ENCODE measurements around the gene HTR3E. TPM values are rescaled to one million over a fixed set of nuclear protein-coding genes. Genes with fewer than 3 reads are reported as not detected.

Gene HTR3E
- total RNA-seq, 1 experiment from 2014 or later = not detected

DNA sequence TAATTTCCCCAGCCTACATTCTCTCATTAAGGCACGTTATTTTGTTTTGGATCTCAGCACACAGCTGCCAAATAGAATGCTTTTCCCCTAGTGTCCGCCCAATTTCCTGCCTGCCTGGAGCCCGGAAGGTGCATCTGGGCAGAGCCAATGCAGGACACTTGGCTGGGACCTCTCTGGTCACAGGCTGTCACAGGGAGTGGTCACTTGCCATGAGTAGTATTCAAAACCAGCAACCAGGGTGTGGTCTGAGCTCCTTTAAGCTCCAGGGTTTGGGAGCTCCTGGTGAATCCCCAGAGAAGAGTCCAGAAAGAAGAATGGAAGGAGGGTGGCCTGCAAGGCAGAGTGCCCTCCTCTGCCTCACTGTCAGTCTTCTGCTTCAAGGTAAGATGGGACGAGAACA lies 44.1 kb upstream of the HTR3E start, which contains the start of gene HTR3C:
Gene HTR3C, plus strand, starts transcription at position 281 of the 400 bp plus-strand sequence. Its CDS starts 34 bp downstream, at position 315.
- ATAC-seq (no peak), DNase-seq (ENCODE audit: low spot score) (no peak)
- Mint-ChIP-seq H3K9me3 (no peaks in the 10 kb centered on the region), H3K27me3 (ENCODE audit: low read depth) (no peaks in the 10 kb centered on the region), H3K4me3 (no peak within 1 kb of the TSS), H3K36me3 (no peaks in the 10 kb centered on the region), H3K27ac (no peak within 1 kb of the TSS), H3K4me1 (no peaks in the 10 kb centered on the region)
- ChIA-PET POLR2A (no interaction called here), CTCF (no interaction called here)
- no peak for TF ChIP-seq ZNF138 (CRISPR knock-in tag; conservative IDR thresholded peaks at IDR 0.05)
- TF ChIP-seq, protein P1, sequence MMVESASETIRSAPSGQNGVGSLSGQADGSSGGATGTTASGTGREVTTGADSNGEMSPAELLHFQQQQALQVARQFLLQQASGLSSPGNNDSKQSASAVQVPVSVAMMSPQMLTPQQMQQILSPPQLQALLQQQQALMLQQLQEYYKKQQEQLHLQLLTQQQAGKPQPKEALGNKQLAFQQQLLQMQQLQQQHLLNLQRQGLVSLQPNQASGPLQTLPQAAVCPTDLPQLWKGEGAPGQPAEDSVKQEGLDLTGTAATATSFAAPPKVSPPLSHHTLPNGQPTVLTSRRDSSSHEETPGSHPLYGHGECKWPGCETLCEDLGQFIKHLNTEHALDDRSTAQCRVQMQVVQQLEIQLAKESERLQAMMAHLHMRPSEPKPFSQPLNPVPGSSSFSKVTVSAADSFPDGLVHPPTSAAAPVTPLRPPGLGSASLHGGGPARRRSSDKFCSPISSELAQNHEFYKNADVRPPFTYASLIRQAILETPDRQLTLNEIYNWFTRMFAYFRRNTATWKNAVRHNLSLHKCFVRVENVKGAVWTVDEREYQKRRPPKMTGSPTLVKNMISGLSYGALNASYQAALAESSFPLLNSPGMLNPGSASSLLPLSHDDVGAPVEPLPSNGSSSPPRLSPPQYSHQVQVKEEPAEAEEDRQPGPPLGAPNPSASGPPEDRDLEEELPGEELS (CRISPR knock-in tag; IDR thresholded peaks at IDR 0.05) = no peak
- TF ChIP-seq RELA (CRISPR knock-in tag; IDR thresholded peaks at IDR 0.05; ENCODE audit: borderline replicate concordance) = no peak
- TF ChIP-seq PRRX2 (CRISPR knock-in tag; IDR thresholded peaks at IDR 0.05) = no peak
- no peak for TF ChIP-seq ZNF416 (CRISPR knock-in tag; IDR thresholded peaks at IDR 0.05)
- no peak for TF ChIP-seq RORB (CRISPR knock-in tag; IDR thresholded peaks at IDR 0.05)
- no peak for TF ChIP-seq GTF2I (CRISPR knock-in tag; conservative IDR thresholded peaks at IDR 0.05)
- no peak for TF ChIP-seq FOXP1 (CRISPR knock-in tag; IDR thresholded peaks at IDR 0.05; ENCODE audit: borderline replicate concordance)
- TF ChIP-seq, protein P2, sequence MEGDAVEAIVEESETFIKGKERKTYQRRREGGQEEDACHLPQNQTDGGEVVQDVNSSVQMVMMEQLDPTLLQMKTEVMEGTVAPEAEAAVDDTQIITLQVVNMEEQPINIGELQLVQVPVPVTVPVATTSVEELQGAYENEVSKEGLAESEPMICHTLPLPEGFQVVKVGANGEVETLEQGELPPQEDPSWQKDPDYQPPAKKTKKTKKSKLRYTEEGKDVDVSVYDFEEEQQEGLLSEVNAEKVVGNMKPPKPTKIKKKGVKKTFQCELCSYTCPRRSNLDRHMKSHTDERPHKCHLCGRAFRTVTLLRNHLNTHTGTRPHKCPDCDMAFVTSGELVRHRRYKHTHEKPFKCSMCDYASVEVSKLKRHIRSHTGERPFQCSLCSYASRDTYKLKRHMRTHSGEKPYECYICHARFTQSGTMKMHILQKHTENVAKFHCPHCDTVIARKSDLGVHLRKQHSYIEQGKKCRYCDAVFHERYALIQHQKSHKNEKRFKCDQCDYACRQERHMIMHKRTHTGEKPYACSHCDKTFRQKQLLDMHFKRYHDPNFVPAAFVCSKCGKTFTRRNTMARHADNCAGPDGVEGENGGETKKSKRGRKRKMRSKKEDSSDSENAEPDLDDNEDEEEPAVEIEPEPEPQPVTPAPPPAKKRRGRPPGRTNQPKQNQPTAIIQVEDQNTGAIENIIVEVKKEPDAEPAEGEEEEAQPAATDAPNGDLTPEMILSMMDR (IDR thresholded peaks at IDR 0.05) = no peak
- TF ChIP-seq ZNF317 (CRISPR knock-in tag; IDR thresholded peaks at IDR 0.05; ENCODE audit: borderline replicate concordance, low read depth) = no peak
- no peak for TF ChIP-seq NR1H2 (CRISPR knock-in tag; IDR thresholded peaks at IDR 0.05)
- TF ChIP-seq ESRRA (CRISPR knock-in tag; IDR thresholded peaks at IDR 0.05; ENCODE audit: borderline replicate concordance) = no peak
- TF ChIP-seq ZNF263 (CRISPR knock-in tag; IDR thresholded peaks at IDR 0.05; ENCODE audit: low read depth) = no peak
- TF ChIP-seq, protein P3, sequence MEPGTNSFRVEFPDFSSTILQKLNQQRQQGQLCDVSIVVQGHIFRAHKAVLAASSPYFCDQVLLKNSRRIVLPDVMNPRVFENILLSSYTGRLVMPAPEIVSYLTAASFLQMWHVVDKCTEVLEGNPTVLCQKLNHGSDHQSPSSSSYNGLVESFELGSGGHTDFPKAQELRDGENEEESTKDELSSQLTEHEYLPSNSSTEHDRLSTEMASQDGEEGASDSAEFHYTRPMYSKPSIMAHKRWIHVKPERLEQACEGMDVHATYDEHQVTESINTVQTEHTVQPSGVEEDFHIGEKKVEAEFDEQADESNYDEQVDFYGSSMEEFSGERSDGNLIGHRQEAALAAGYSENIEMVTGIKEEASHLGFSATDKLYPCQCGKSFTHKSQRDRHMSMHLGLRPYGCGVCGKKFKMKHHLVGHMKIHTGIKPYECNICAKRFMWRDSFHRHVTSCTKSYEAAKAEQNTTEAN (CRISPR knock-in tag; IDR thresholded peaks at IDR 0.05) = no peak
- TF ChIP-seq, protein P4, sequence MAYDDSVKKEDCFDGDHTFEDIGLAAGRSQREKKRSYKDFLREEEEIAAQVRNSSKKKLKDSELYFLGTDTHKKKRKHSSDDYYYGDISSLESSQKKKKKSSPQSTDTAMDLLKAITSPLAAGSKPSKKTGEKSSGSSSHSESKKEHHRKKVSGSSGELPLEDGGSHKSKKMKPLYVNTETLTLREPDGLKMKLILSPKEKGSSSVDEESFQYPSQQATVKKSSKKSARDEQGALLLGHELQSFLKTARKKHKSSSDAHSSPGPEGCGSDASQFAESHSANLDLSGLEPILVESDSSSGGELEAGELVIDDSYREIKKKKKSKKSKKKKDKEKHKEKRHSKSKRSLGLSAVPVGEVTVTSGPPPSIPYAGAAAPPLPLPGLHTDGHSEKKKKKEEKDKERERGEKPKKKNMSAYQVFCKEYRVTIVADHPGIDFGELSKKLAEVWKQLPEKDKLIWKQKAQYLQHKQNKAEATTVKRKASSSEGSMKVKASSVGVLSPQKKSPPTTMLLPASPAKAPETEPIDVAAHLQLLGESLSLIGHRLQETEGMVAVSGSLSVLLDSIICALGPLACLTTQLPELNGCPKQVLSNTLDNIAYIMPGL (CRISPR knock-in tag; IDR thresholded peaks at IDR 0.05) = no peak
- TF ChIP-seq, protein P5, sequence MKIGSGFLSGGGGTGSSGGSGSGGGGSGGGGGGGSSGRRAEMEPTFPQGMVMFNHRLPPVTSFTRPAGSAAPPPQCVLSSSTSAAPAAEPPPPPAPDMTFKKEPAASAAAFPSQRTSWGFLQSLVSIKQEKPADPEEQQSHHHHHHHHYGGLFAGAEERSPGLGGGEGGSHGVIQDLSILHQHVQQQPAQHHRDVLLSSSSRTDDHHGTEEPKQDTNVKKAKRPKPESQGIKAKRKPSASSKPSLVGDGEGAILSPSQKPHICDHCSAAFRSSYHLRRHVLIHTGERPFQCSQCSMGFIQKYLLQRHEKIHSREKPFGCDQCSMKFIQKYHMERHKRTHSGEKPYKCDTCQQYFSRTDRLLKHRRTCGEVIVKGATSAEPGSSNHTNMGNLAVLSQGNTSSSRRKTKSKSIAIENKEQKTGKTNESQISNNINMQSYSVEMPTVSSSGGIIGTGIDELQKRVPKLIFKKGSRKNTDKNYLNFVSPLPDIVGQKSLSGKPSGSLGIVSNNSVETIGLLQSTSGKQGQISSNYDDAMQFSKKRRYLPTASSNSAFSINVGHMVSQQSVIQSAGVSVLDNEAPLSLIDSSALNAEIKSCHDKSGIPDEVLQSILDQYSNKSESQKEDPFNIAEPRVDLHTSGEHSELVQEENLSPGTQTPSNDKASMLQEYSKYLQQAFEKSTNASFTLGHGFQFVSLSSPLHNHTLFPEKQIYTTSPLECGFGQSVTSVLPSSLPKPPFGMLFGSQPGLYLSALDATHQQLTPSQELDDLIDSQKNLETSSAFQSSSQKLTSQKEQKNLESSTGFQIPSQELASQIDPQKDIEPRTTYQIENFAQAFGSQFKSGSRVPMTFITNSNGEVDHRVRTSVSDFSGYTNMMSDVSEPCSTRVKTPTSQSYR (CRISPR knock-in tag; IDR thresholded peaks at IDR 0.05) = no peak
- TF ChIP-seq CBFB (CRISPR knock-in tag; IDR thresholded peaks at IDR 0.05; ENCODE audit: low read depth) = no peak
- no peak for TF ChIP-seq OVOL2 (CRISPR knock-in tag; IDR thresholded peaks at IDR 0.05; ENCODE audit: borderline replicate concordance)
